Parathyroid adenoma (tissue), 2 donors: ENCODE measurements around the gene ZNF280B.

Experiments used
- H2AFZ ChIP-seq: fragments of 300-600 bp; sonication (generic); one replicate; pipeline ENCODE4 v1.7.0; 2017; ENCODE audit warnings: antibody characterized with exemption, mild to moderate bottlenecking
- H3K27ac ChIP-seq: fragments of 300-600 bp; sonication (generic); one replicate; pipeline ENCODE4 v1.7.0; 2017
- H3K27me3 ChIP-seq: fragments of 300-600 bp; sonication (generic); one replicate; pipeline ENCODE4 v1.7.0; 2017; ENCODE audit warnings: low read length; ENCODE audit not compliant: control insufficient read depth, insufficient read depth
- H3K36me3 ChIP-seq: fragments of 300-600 bp; sonication (generic); one replicate; pipeline ENCODE4 v1.7.0; 2017; ENCODE audit warnings: low read length; ENCODE audit not compliant: control insufficient read depth, insufficient read depth
- H3K4me1 ChIP-seq: fragments of 300-600 bp; sonication (generic); one replicate; pipeline ENCODE4 v1.7.0; 2017; ENCODE audit warnings: control low read depth
- H3K4me2 ChIP-seq: fragments of 300-600 bp; sonication (generic); one replicate; pipeline ENCODE4 v1.7.0; 2017; ENCODE audit warnings: low read length
- H3K4me3 ChIP-seq: fragments of 300-600 bp; sonication (generic); one replicate; pipeline ENCODE4 v1.7.0; 2017; ENCODE audit warnings: low read depth, low read length
- H3K79me2 ChIP-seq: fragments of 300-600 bp; sonication (generic); one replicate; pipeline ENCODE4 v1.7.0; 2017; ENCODE audit warnings: control low read depth
- H3K9ac ChIP-seq: fragments of 300-600 bp; sonication (generic); one replicate; pipeline ENCODE4 v1.7.0; 2017; ENCODE audit warnings: mild to moderate bottlenecking
- H3K9me3 ChIP-seq: fragments of 300-600 bp; sonication (generic); one replicate; pipeline ENCODE4 v1.7.0; 2017; ENCODE audit warnings: low read length; ENCODE audit not compliant: control insufficient read depth
- CTCF ChIP-seq: fragments of 300-600 bp; sonication (generic); IDR thresholded peaks from one replicate; pipeline ENCODE4 v1.7.0; 2017; ENCODE audit warnings: antibody characterized with exemption, mild to moderate bottlenecking
- donor health status: primary hyperparathyroidism.

ZNF280B gene

DNA sequence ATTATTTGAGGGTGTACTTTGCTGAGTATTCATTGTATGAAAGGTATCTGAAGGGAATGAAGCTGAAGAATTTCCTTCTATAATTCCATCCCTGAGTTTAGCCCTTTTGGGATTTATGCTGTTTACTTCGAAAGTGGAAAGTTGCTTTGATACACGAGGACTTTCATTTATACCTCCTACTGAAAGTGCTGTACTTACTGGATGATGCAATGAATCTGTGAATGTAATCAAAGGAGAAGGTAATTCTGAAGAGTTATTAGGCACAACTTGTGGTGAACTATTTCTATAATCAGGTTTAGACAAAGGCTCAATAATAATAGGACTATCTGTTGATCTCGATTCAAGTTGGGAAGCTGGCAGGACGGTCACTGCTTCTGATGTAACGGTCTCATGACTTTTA, 19.8 kb downstream of the ZNF280B start:
- TF ChIP-seq CTCF, result no peak

DNA sequence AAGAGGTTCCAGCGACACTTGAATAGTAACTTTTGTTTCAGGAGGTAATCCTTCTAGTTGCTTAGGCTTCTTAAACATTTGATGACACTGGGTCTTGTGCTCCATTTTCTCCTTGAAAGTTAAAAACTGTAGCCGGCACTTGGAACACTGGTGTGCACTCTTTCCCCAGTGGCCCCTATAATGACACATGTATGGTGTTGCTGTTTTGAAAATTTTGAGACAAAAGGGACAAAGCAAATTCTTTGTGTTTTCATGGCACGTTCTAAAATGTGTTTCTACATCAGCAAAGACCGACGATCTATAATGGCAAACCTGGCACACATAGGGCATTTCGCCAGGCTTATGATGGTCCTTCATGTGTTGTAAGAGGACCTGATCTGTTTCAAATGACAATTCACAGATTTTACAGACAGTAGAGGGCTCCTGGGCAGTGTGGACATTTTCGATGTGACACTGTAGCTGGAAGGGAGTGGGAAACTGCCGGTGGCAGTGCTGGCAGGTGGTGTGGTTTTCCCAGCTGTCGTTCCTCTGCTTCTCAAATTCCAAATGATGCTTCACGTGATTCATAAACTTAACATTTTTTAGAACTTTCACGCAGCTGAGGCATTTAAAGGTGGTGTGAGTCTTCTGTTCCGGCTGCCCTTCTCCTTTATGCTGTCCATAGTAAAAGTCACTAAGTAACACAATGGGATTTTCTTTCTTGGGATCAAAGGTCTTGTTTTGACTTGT, 20.5 kb downstream of the ZNF280B start:
- no peak for TF ChIP-seq CTCF
- Histone ChIP-seq H3K4me1 (no peaks in the 10 kb centered on the region), H3K9ac (no peak overlapping the region), H3K4me2 (no peak overlapping the region), H3K79me2 (no peaks in the 10 kb centered on the region), H3K9me3 (no peaks in the 10 kb centered on the region), H3K27ac (no peak overlapping the region), H3K27me3 (no peaks in the 10 kb centered on the region), H3K36me3 (no peaks in the 10 kb centered on the region), H2AFZ (no peak overlapping the region), H3K4me3 (no peak overlapping the region)

More for the DNA sequence above, 19.8 kb downstream of the ZNF280B start:
- H2AFZ ChIP-seq, result no peak overlapping the region
- H3K4me1 ChIP-seq, result no peaks in the 10 kb centered on the region
- H3K79me2 ChIP-seq, result no peaks in the 10 kb centered on the region
- H3K9me3 ChIP-seq, result no peaks in the 10 kb centered on the region
- H3K36me3 ChIP-seq, result no peaks in the 10 kb centered on the region
- H3K27me3 ChIP-seq, result no peaks in the 10 kb centered on the region
- H3K9ac ChIP-seq, result no peak overlapping the region
- H3K4me3 ChIP-seq, result no peak overlapping the region
- H3K27ac ChIP-seq, result no peak overlapping the region
- no peak overlapping the region for H3K4me2 ChIP-seq

GRCh38 chr22:22487059-22487458, 21.5 kb downstream of the ZNF280B start:
- no peaks in the 10 kb centered on the region for H3K27me3 ChIP-seq
- no peak for TF ChIP-seq CTCF
- no peak overlapping the region for H3K4me2 ChIP-seq
- no peak overlapping the region for H3K9ac ChIP-seq
- no peak overlapping the region for H3K4me3 ChIP-seq
- no peaks in the 10 kb centered on the region for H3K4me1 ChIP-seq
- no peaks in the 10 kb centered on the region for H3K9me3 ChIP-seq
- no peaks in the 10 kb centered on the region for H3K79me2 ChIP-seq
- no peak overlapping the region for H3K27ac ChIP-seq
- no peaks in the 10 kb centered on the region for H3K36me3 ChIP-seq
- H2AFZ ChIP-seq, result no peak overlapping the region

GRCh38 chr22:22486132-22486899, 22.2 kb downstream of the ZNF280B start:
- no peak overlapping the region for H3K4me3 ChIP-seq
- no peaks in the 10 kb centered on the region for H3K4me1 ChIP-seq
- no peaks in the 10 kb centered on the region for H3K36me3 ChIP-seq
- no peak overlapping the region for H3K27ac ChIP-seq
- H3K9ac ChIP-seq, result no peak overlapping the region
- H3K9me3 ChIP-seq, result no peaks in the 10 kb centered on the region
- H2AFZ ChIP-seq, result no peak overlapping the region
- H3K79me2 ChIP-seq, result no peaks in the 10 kb centered on the region
- H3K4me2 ChIP-seq, result no peak overlapping the region
- H3K27me3 ChIP-seq, result no peaks in the 10 kb centered on the region
- TF ChIP-seq CTCF, result no peak
